VCaP (cell line): Measurements from ENCODE around the gene MIER1.
A peak's percentile ranks its signal among the peaks of the same experiment; 100 is the strongest.

Experiments used
- H3K27ac ChIP-seq: fragments of 450-650 bp; 2 replicates; pipeline ENCODE4 v1.5.1; 2017
- CTCF ChIP-seq: fragments of 450-650 bp; conservative IDR thresholded peaks from 2 replicates; pipeline ENCODE4 v1.5.1; 2017; ENCODE audit warnings: mild to moderate bottlenecking, moderate library complexity

The MIER1 gene

GRCh38 chr1:66984491-66984890 is 59.7 kb downstream of the MIER1 start:
- TF ChIP-seq CTCF = no peak
- H3K27ac ChIP-seq = no peak overlapping the region

- no peak for TF ChIP-seq CTCF
- no peak overlapping the region for H3K27ac ChIP-seq
Observed at GRCh38 chr1:66985835-66986234, 61.0 kb downstream of the MIER1 start.

- peak overlapping the region; percentile 53 for H3K27ac ChIP-seq
- TF ChIP-seq CTCF = no peak
Observed at GRCh38 chr1:66993076-66993475, 68.3 kb downstream of the MIER1 start.

- H3K27ac ChIP-seq = no peak overlapping the region
- peak; percentile 92 for TF ChIP-seq CTCF
Observed at GRCh38 chr1:66996018-66996682, 71.4 kb downstream of the MIER1 start.

GRCh38 chr1:66998972-66999371 is 74.2 kb downstream of the MIER1 start:
- no peak for TF ChIP-seq CTCF

GRCh38 chr1:66999640-67000400 is 75.0 kb downstream of the MIER1 start:
- H3K27ac ChIP-seq = no peak overlapping the region

More at GRCh38 chr1:66998972-66999371, 74.2 kb downstream of the MIER1 start:
- no peak overlapping the region for H3K27ac ChIP-seq

More at GRCh38 chr1:66999640-67000400, 75.0 kb downstream of the MIER1 start:
- no peak for TF ChIP-seq CTCF
